Measurements from ENCODE around the gene GMPS. TPM values are rescaled to one million over a fixed set of nuclear protein-coding genes. Genes with fewer than 3 reads are reported as not detected.

GMPS gene
- total and polyA plus RNA-seq, 2 of the 4 experiments (the other 2 are of a cell fraction): 33.9 to 52.5 TPM

DNA sequence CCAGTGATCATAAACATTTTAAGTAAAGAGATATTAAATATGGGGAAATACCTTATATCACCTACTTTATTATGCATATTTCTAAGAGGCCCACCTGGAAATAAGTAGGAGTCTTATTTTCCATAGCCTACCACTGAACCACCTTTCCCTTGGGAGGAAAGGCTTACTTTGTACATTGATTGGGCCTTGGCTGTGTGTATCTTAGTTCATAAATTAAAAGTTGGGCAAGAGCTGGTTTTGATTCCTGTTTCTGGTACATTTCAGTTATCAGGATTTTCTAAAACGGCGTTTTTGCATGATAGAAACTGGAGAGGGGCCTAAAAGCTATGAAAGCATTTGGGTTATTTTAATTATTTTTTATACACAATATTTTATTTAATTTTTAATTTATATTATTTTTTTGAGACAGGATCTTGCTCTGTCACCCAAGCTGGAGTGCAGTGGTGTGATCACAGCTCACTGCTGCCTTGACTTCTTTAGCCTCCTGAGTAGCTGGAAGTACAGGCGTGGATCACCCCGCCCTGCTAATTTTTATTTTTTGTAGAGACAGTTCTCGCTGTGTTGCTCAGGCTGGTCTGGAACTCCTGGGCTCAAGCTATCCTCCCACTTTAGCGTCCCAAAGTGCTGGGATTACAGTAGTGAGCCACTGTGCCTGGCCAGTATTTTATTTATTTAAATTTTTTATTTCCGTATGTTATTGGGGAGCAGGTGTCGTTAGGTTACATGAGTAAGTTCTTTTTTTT is 2.6 kb downstream of the GMPS start:
- Histone ChIP-seq H3K14ac (replicated peaks; ENCODE audit: low read depth, low read length) (no peak overlapping the region), H3K23ac (ENCODE audit: low read depth, low read length) (peak overlapping the region; percentile 71), H4K5ac (ENCODE audit: low read depth, low read length) (no peak overlapping the region), H2AFZ (replicated peaks; ENCODE audit: low read length, poor library complexity) (no peak overlapping the region), H2BK15ac (ENCODE audit: low read depth, low read length) (no peak overlapping the region), H3K4me2 (ENCODE audit: low read depth, low read length) (no peak overlapping the region), H2BK5ac (ENCODE audit: low read depth, low read length, poor library complexity, severe bottlenecking) (no peak overlapping the region), H3K9me1 (ENCODE audit: insufficient read depth, low read length) (no peaks in the 10 kb centered on the region; the same call in 1 of the 2 replicates), H3K56ac (ENCODE audit: extremely low read depth, insufficient read depth, low read length) (no peak overlapping the region), H3K9me3 (ENCODE audit: control insufficient read depth, insufficient read depth, low read length) (no peaks in the 10 kb centered on the region), H2BK120ac (ENCODE audit: low read depth, low read length) (no peak overlapping the region), H4K8ac (ENCODE audit: low read depth in 2 of 2, low read length in 2 of 2) (no peak overlapping the region; a peak in 1 of 4 replicates), H3K4me3 (ENCODE audit: insufficient read depth, low read depth, low read length) (no peak overlapping the region), H2BK20ac (ENCODE audit: low read depth, low read length) (no peak overlapping the region), H3K4ac (ENCODE audit: low read depth, low read length) (no peak overlapping the region), H2AK5ac (ENCODE audit: low read depth, low read length) (no peak overlapping the region), H3K9ac (ENCODE audit: low read depth, low read length) (no peak overlapping the region), H4K91ac (ENCODE audit: insufficient read depth, low read depth, low read length) (no peak overlapping the region), H2AK9ac (replicated peaks; ENCODE audit: low read depth, low read length, poor library complexity) (no peak overlapping the region), H3K4me1 (ENCODE audit: control insufficient read depth, insufficient read depth, low read length) (peaks cover 4% of the 10 kb centered on the region; the same call in 1 of the 2 replicates), H4K20me1 (ENCODE audit: insufficient read depth, low read length) (peaks cover 38% of the 10 kb centered on the region), H3K27me3 (ENCODE audit: control insufficient read depth, insufficient read depth, low read length) (no peaks in the 10 kb centered on the region), H3K79me1 (ENCODE audit: low read depth in 1 of 2, low read length in 2 of 2) (peaks cover 0 to 21% of the 10 kb centered on the region in 2 experiments; a peak in 3 of 4 replicates), H3K18ac (ENCODE audit: low read depth, low read length) (no peak overlapping the region), H3K36me3 (ENCODE audit: control insufficient read depth, insufficient read depth, low read length) (no peaks in the 10 kb centered on the region), H3K27ac (ENCODE audit: insufficient read depth, low read length) (no peak overlapping the region)
- ChIA-PET CTCF (no interaction called here), POLR2A (ENCODE audit: unreplicated experiment) (no interaction called here)
- BruUV-seq (replicated peaks): no TSS peak
- intact Hi-C loops (cut with micrococcal nuclease) (loop anchor here (5.0 kb wide), 1 partner anchor 126 kb away; the partner anchor contains the start of gene PLCH1), dilution Hi-C loops (cut with HindIII; ENCODE audit: low sequenced_read_pairs, unreplicated experiment) (no loop called here), in situ Hi-C loops (cut with MboI; ENCODE audit: low sequenced_read_pairs) (no loop called here)
- WGBS, 2 experiments (ENCODE audit: extremely low coverage in 2 of 2, insufficient read length in 1 of 2): no CpG with 5 or more reads among the region's 8 CpGs
- no peak for ATAC-seq (ENCODE audit: low read depth)
- no peak for DNase-seq
- TF ChIP-seq RAD21 (IDR thresholded peaks at IDR 0.05; ENCODE audit: low read length) (no peak), USF2 (IDR thresholded peaks at IDR 0.05; ENCODE audit: low read depth, low read length) (no peak), RCOR1 (IDR thresholded peaks at IDR 0.05; ENCODE audit: insufficient replicate concordance, low read length) (no peak)
- TF ChIP-seq, protein P1, sequence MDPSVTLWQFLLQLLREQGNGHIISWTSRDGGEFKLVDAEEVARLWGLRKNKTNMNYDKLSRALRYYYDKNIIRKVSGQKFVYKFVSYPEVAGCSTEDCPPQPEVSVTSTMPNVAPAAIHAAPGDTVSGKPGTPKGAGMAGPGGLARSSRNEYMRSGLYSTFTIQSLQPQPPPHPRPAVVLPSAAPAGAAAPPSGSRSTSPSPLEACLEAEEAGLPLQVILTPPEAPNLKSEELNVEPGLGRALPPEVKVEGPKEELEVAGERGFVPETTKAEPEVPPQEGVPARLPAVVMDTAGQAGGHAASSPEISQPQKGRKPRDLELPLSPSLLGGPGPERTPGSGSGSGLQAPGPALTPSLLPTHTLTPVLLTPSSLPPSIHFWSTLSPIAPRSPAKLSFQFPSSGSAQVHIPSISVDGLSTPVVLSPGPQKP (IDR thresholded peaks at IDR 0.05; ENCODE audit: borderline replicate concordance, low read depth, low read length): no peak
